Neural crest cell (in vitro differentiated cells): ENCODE measurements around the gene MAZ. TPM values are rescaled to one million over a fixed set of nuclear protein-coding genes. Genes with fewer than 3 reads are reported as not detected.
"Not testable (repeated sequence)": the region's sequence is repeated elsewhere in the genome, so short reads cannot be mapped to it uniquely, and the experiment has no call there.

Experiments
- DNase-seq: peaks from one replicate; pipeline ENCODE4 v3.0.0; 2021; ENCODE audit warnings: low read depth, mixed read lengths, low spot score
- H3K27ac Mint-ChIP-seq: one replicate; pipeline ENCODE4 v1.8.0; 2021; ENCODE audit warnings: mild to moderate bottlenecking, mixed read lengths; ENCODE audit not compliant: unreplicated experiment
- H3K27me3 Mint-ChIP-seq: 2 replicates; pipeline ENCODE4 v1.8.0; 2021; ENCODE audit warnings: low read depth, mild to moderate bottlenecking, mixed read lengths
- H3K36me3 Mint-ChIP-seq: 2 replicates; pipeline ENCODE4 v1.8.0; 2021; ENCODE audit warnings: low read depth, mild to moderate bottlenecking, mixed read lengths
- H3K4me1 Mint-ChIP-seq: 2 replicates; pipeline ENCODE4 v1.8.0; 2021; ENCODE audit warnings: mixed read lengths
- H3K4me3 Mint-ChIP-seq: one replicate; pipeline ENCODE4 v1.8.0; 2021; ENCODE audit warnings: mild to moderate bottlenecking, mixed read lengths
- H3K9me3 Mint-ChIP-seq: 2 replicates; pipeline ENCODE4 v1.8.0; 2021; ENCODE audit warnings: mixed read lengths
- CTCF ChIP-seq: fragments of 200-600 bp; sonication (generic); conservative IDR thresholded peaks from 2 replicates; pipeline ENCODE4 v1.5.0; 2021; ENCODE audit warnings: antibody characterized with exemption, mild to moderate bottlenecking
- total RNA-seq: library from RNA; stranded (reverse); gene quantifications from 2 replicates; pipeline ENCODE4 v1.2.1, GENCODE V29; 2021

MAZ gene
- total RNA-seq, 1 donor from 2014 or later, result 635 TPM

- H3K27me3 Mint-ChIP-seq, result peaks cover 30% of the 10 kb centered on the region
- no peak overlapping the region for H3K27ac Mint-ChIP-seq
- H3K4me1 Mint-ChIP-seq, result peaks cover 9% of the 10 kb centered on the region
- TF ChIP-seq CTCF, result no peak
- H3K9me3 Mint-ChIP-seq, result no peaks in the 10 kb centered on the region
- no peak overlapping the region for H3K4me3 Mint-ChIP-seq
- H3K36me3 Mint-ChIP-seq, result no peaks in the 10 kb centered on the region
- DNase-seq, result no peak
Measured at GRCh38 chr16:29779474-29779873, 26.9 kb upstream of the MAZ start.

DNA sequence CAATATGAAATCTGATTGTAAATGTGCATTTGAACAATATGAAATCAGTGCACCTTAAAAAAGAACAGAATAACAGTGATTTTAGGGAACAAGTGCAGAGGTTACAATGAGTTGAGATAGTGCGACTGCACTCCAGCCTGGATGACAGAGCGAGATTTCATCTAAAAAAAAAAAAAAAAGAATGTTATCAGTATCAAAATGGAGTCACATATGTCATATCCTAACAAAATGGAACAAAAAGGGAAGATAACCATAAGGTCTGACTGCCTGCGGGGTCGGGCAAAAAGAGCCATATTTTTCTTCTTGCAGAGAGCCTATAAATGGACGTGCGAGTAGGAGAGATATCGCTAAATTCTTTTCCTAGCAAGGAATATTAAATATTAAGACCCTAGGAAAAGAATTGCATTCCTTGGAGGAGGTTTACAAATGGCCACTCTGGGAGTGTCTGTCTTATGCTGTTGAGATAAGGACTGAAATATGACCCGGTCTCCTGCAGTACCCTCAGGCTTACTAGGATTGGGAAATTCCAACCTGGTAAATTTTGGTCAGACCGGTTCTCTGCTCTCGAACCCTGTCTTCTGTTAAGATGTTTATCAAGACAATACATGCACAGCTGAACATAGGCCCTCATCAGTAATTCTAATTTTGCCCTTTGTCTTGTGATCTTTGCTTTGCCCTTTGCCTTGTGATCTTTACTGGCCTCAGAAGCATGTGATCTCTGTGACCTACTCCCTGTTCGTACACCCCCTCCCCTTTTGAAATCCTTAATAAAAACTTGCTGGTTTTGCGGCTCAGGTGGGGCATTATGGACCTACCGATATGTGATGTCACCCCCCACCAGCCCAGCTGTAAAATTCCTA lies 23.0 kb upstream of the MAZ start:
- Mint-ChIP-seq H3K4me1 (peaks cover 19% of the 10 kb centered on the region), H3K27me3 (peaks cover 24% of the 10 kb centered on the region)
- not testable (repeated sequence) for H3K27ac Mint-ChIP-seq, H3K9me3 Mint-ChIP-seq, H3K36me3 Mint-ChIP-seq, H3K4me3 Mint-ChIP-seq, DNase-seq

GRCh38 chr16:29784157-29784556 lies 22.2 kb upstream of the MAZ start:
- no peak for DNase-seq
- peaks cover 16% of the 10 kb centered on the region for H3K27me3 Mint-ChIP-seq
- TF ChIP-seq CTCF, result no peak
- H3K4me1 Mint-ChIP-seq, result peaks cover 19% of the 10 kb centered on the region
- H3K4me3 Mint-ChIP-seq, result no peak overlapping the region
- no peaks in the 10 kb centered on the region for H3K9me3 Mint-ChIP-seq
- no peaks in the 10 kb centered on the region for H3K36me3 Mint-ChIP-seq
- no peak overlapping the region for H3K27ac Mint-ChIP-seq

- Mint-ChIP-seq H3K9me3 (no peaks in the 10 kb centered on the region), H3K27me3 (peaks cover 10% of the 10 kb centered on the region), H3K4me1 (peaks cover 22% of the 10 kb centered on the region), H3K4me3 (peak overlapping the region; percentile 79), H3K27ac (peak overlapping the region; percentile 92), H3K36me3 (no peaks in the 10 kb centered on the region)
- peak; percentile 73 for DNase-seq
- peak; percentile 74 for TF ChIP-seq CTCF
Measured at GRCh38 chr16:29784901-29785500, 21.3 kb upstream of the MAZ start.

DNA sequence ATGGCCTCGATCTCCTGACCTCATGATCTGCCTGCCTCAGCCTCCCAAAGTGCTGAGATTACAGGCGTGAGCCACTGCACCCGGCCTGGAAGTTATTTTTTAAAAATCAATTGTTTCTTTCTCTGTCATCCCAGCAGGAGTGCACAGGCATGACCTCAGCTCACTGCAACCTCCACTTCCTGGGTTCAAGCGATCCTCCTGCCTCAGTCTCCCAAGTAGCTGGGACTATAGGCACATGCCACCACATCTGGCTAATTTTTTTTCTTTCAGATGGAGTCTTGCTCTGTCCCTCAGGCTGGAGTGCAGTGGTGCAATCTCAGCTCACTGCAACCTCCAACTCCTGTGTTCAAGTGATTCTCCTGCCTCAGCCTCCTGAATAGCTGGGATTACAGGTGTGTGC lies 19.2 kb upstream of the MAZ start:
- Mint-ChIP-seq H3K4me3 (peak overlapping the region; percentile 22), H3K4me1 (peaks cover 44% of the 10 kb centered on the region)
- DNase-seq, H3K9me3 Mint-ChIP-seq, H3K27ac Mint-ChIP-seq, H3K27me3 Mint-ChIP-seq, H3K36me3 Mint-ChIP-seq: not testable (repeated sequence)

GRCh38 chr16:29789775-29790182 lies 16.6 kb upstream of the MAZ start:
- TF ChIP-seq CTCF, result no peak
- peak overlapping the region; percentile 99 for H3K4me3 Mint-ChIP-seq
- peaks cover 51% of the 10 kb centered on the region for H3K4me1 Mint-ChIP-seq
- H3K36me3 Mint-ChIP-seq, result peaks cover 11% of the 10 kb centered on the region
- no peaks in the 10 kb centered on the region for H3K27me3 Mint-ChIP-seq
- no peak for DNase-seq
- H3K9me3 Mint-ChIP-seq, result no peaks in the 10 kb centered on the region
- H3K27ac Mint-ChIP-seq, result peak overlapping the region; percentile 95
